Aortic smooth muscle cell (primary cell): Measurements from ENCODE around the gene SLC44A5. TPM values are rescaled to one million over a fixed set of nuclear protein-coding genes. Genes with fewer than 3 reads are reported as not detected.

Experiments used
- total RNA-seq: library from RNA; depleted of rRNA; stranded (reverse); fragments of >200 nt; gene quantifications from 2 replicates; pipeline ENCODE4 v1.2.3, GENCODE V29; 2014

The SLC44A5 gene
- total RNA-seq, result 1.7 and 2.1 TPM in 2 replicates

DNA sequence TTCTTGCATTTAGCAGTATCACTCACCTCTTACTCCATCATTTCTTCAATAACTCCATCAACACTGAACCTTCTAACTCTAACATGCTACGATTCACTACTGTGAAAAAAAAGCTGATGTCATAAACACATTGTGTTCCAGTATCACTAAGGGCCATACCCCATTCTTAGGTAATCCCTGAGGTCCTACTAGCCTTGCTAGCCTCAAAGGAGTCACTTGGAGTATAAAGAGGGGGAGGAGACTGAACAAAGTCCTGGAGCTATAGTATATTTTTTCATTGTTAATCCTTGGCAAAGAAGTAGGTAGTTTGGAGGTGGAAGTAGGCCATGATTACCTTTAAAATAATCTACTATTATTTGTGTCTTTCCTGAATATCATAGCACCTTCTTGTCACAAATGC is at the start of gene SLC44A5:
Gene SLC44A5 (minus strand): TSS at position 101 of the 400 bp plus-strand sequence. CDS start 69,667 bp downstream, outside the sequence.

Other genes with a start within 250 kb of the SLC44A5 start
- 33.3 and 33.4 TPM in 2 replicates for gene ACADM, start 113.6 kb upstream of the SLC44A5 start, total RNA-seq
- gene RABGGTB, start 175.1 kb upstream of the SLC44A5 start, total RNA-seq, result 67.4 and 79.9 TPM in 2 replicates
- gene MSH4, start 185.8 kb upstream of the SLC44A5 start, total RNA-seq, result 0.06 and 0.13 TPM in 2 replicates